K562 (cell line): Measurements from ENCODE around the gene UBE2M. TPM values are rescaled to one million over a fixed set of nuclear protein-coding genes. Genes with fewer than 3 reads are reported as not detected.
A peak's percentile ranks its signal among the peaks of the same experiment; 100 is the strongest.

Experiments
- ARHGAP35 ChIP-seq: fragments of 450-650 bp; IDR thresholded peaks from 2 replicates; pipeline ENCODE4 v1.6.1; 2018; ENCODE audit not compliant: partially characterized antibody
- ARNT ChIP-seq, 2 experiments: fragments of 450-650 bp; IDR thresholded peaks; 2 replicates each; pipeline ENCODE4 v1.6.1; 2016; ENCODE audit warnings: mild to moderate bottlenecking in 1 of 2
- BMI1 ChIP-seq: fragments of 150-350 bp; IDR thresholded peaks from 2 replicates; pipeline ENCODE4 v1.6.1; 2014; ENCODE audit warnings: low read length
- CBFA2T2 ChIP-seq: fragments of 450-650 bp; conservative IDR thresholded peaks from 2 replicates; pipeline ENCODE4 v1.6.1; 2017; ENCODE audit warnings: mild to moderate bottlenecking
- CBX5 ChIP-seq: IDR thresholded peaks from 2 replicates; pipeline ENCODE4 v1.6.1; 2014; ENCODE audit warnings: low read depth, borderline replicate concordance
- CTBP1 ChIP-seq: fragments of 450-650 bp; IDR thresholded peaks from 2 replicates; pipeline ENCODE4 v1.6.1; 2016; ENCODE audit warnings: borderline replicate concordance
- KHSRP ChIP-seq: fragments of 450-650 bp; IDR thresholded peaks from 2 replicates; pipeline ENCODE4 v1.6.1; 2017
- L3MBTL2 ChIP-seq: fragments of 450-650 bp; IDR thresholded peaks from 2 replicates; pipeline ENCODE4 v1.6.1; 2016; ENCODE audit warnings: mild to moderate bottlenecking, moderate library complexity
- MCM5 ChIP-seq: fragments of 450-650 bp; IDR thresholded peaks from 2 replicates; pipeline ENCODE4 v1.6.1; 2016; ENCODE audit warnings: low read depth
- PML ChIP-seq: IDR thresholded peaks from 2 replicates; pipeline ENCODE4 v1.6.1; 2012; ENCODE audit warnings: low read length, inconsistent platforms
- SUPT5H ChIP-seq: fragments of 450-650 bp; IDR thresholded peaks from 2 replicates; pipeline ENCODE4 v1.6.1; 2016
- VEZF1 ChIP-seq: fragments of 200-800 bp; sonication (Bioruptor generic); IDR thresholded peaks from 2 replicates; pipeline ENCODE4 v1.6.1; 2017; ENCODE audit warnings: missing genetic modification characterization, missing compliant biosample characterization
- ZNF551 ChIP-seq: fragments of 250-450 bp; sonication (Bioruptor Pico); IDR thresholded peaks from 2 replicates; pipeline ENCODE4 v1.5.0; 2021; ENCODE audit warnings: mild to moderate bottlenecking, moderate library complexity
- ZNF717 ChIP-seq: fragments of 250-450 bp; sonication (Bioruptor Pico); IDR thresholded peaks from 2 replicates; pipeline ENCODE4 v1.5.0; 2021
- polyA plus RNA-seq, 8 experiments: library from polyadenylated mRNA; depleted of rRNA in 4 of 8; stranded (reverse) in 5 of 8; unstranded in 3 of 8; fragments of >200 nt; fragmentation: Nextera tagmentation in 2 of 8; fragmentation: Illumina TruSeq in 1 of 8; extraction: Ambion mirVana in 2 of 8; extraction: Trizol in 1 of 8; gene quantifications; 2 replicates each; pipeline versions ENCODE4 v1.2.1 to v1.2.3, GENCODE V29; 2011 to 2014; ENCODE audit warnings: inconsistent platforms in 1 of 8, missing spikeins in 1 of 8
- total RNA-seq, 7 experiments: library from RNA; depleted of rRNA in 6 of 7; stranded (reverse); fragments of >200 nt in 6 of 7; fragmentation: Illumina TruSeq in 2 of 7; extraction: Trizol in 2 of 7; gene quantifications; 2 replicates each; pipeline versions ENCODE4 v1.2.1 to v1.2.3, GENCODE V29; 2011 to 2021; ENCODE audit warnings: low replicate concordance in 1 of 7
- TF ChIP-seq, protein P1 (sequence below): IDR thresholded peaks from 2 replicates; pipeline ENCODE4 v1.6.1; 2011; ENCODE audit warnings: borderline replicate concordance, low read depth, mild to moderate bottlenecking, moderate library complexity, low read length; ENCODE audit not compliant: insufficient read depth, poor library complexity, severe bottlenecking
- TF ChIP-seq, protein P2 (sequence below): sonication (generic); formaldehyde crosslinking; IDR thresholded peaks from 2 replicates; pipeline ENCODE4 v1.8.0; 2022; ENCODE audit warnings: missing genetic modification reagents, mild to moderate bottlenecking, moderate library complexity, borderline replicate concordance
- TF ChIP-seq, protein P3 (sequence below): fragments of 450-650 bp; formaldehyde crosslinking; IDR thresholded peaks from 2 replicates; pipeline ENCODE4 v1.4.0; 2022; ENCODE audit warnings: mild to moderate bottlenecking, moderate library complexity
- TF ChIP-seq, protein P4 (sequence below): fragments of 150-350 bp; IDR thresholded peaks from 2 replicates; pipeline ENCODE4 v1.6.1; 2014; ENCODE audit warnings: low read depth, mild to moderate bottlenecking, low read length, borderline replicate concordance

Gene UBE2M
- total and polyA plus RNA-seq, 9 of the 15 experiments (the other 6 are each of a cell fraction or from before 2014, with no cell fraction given): 0.92 to 163 (median 85.7) TPM

- TF ChIP-seq, protein P1, sequence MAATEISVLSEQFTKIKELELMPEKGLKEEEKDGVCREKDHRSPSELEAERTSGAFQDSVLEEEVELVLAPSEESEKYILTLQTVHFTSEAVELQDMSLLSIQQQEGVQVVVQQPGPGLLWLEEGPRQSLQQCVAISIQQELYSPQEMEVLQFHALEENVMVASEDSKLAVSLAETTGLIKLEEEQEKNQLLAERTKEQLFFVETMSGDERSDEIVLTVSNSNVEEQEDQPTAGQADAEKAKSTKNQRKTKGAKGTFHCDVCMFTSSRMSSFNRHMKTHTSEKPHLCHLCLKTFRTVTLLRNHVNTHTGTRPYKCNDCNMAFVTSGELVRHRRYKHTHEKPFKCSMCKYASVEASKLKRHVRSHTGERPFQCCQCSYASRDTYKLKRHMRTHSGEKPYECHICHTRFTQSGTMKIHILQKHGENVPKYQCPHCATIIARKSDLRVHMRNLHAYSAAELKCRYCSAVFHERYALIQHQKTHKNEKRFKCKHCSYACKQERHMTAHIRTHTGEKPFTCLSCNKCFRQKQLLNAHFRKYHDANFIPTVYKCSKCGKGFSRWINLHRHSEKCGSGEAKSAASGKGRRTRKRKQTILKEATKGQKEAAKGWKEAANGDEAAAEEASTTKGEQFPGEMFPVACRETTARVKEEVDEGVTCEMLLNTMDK: peak; percentile 42
- TF ChIP-seq ZNF551: no peak
- TF ChIP-seq ZNF717: no peak
- TF ChIP-seq ARNT (IDR thresholded peaks at IDR 0.05): no peak; a peak in 1 of 4 replicates
- TF ChIP-seq KHSRP: peak; percentile 82
- TF ChIP-seq ARHGAP35: no peak
- TF ChIP-seq, protein P2, sequence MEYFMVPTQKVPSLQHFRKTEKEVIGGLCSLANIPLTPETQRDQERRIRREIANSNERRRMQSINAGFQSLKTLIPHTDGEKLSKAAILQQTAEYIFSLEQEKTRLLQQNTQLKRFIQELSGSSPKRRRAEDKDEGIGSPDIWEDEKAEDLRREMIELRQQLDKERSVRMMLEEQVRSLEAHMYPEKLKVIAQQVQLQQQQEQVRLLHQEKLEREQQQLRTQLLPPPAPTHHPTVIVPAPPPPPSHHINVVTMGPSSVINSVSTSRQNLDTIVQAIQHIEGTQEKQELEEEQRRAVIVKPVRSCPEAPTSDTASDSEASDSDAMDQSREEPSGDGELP (CRISPR knock-in tag): peak; percentile 80
- TF ChIP-seq BMI1: peak; percentile 100
- peak; percentile 82 for TF ChIP-seq L3MBTL2
- peak; percentile 54 for TF ChIP-seq VEZF1 (CRISPR knock-in tag)
- TF ChIP-seq, protein P3, sequence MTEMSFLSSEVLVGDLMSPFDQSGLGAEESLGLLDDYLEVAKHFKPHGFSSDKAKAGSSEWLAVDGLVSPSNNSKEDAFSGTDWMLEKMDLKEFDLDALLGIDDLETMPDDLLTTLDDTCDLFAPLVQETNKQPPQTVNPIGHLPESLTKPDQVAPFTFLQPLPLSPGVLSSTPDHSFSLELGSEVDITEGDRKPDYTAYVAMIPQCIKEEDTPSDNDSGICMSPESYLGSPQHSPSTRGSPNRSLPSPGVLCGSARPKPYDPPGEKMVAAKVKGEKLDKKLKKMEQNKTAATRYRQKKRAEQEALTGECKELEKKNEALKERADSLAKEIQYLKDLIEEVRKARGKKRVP: peak; percentile 55
- TF ChIP-seq, protein P4, sequence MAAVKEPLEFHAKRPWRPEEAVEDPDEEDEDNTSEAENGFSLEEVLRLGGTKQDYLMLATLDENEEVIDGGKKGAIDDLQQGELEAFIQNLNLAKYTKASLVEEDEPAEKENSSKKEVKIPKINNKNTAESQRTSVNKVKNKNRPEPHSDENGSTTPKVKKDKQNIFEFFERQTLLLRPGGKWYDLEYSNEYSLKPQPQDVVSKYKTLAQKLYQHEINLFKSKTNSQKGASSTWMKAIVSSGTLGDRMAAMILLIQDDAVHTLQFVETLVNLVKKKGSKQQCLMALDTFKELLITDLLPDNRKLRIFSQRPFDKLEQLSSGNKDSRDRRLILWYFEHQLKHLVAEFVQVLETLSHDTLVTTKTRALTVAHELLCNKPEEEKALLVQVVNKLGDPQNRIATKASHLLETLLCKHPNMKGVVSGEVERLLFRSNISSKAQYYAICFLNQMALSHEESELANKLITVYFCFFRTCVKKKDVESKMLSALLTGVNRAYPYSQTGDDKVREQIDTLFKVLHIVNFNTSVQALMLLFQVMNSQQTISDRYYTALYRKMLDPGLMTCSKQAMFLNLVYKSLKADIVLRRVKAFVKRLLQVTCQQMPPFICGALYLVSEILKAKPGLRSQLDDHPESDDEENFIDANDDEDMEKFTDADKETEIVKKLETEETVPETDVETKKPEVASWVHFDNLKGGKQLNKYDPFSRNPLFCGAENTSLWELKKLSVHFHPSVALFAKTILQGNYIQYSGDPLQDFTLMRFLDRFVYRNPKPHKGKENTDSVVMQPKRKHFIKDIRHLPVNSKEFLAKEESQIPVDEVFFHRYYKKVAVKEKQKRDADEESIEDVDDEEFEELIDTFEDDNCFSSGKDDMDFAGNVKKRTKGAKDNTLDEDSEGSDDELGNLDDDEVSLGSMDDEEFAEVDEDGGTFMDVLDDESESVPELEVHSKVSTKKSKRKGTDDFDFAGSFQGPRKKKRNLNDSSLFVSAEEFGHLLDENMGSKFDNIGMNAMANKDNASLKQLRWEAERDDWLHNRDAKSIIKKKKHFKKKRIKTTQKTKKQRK: no peak
- TF ChIP-seq CBX5: no peak
- TF ChIP-seq CTBP1: peak; percentile 46
- TF ChIP-seq CBFA2T2: no peak
- TF ChIP-seq MCM5: no peak
- no peak for TF ChIP-seq PML
- peak; percentile 84 for TF ChIP-seq SUPT5H
Measured at GRCh38 chr19:58572818-58573657, 14.6 kb upstream of the UBE2M start, which contains the start of gene MZF1 (continued).
